ENCODE results near the gene DCDC2C. TPM values are rescaled to one million over a fixed set of nuclear protein-coding genes. Genes with fewer than 3 reads are reported as not detected.
A peak's percentile ranks its signal among the peaks of the same experiment; 100 is the strongest.

Gene DCDC2C
- total and polyA plus RNA-seq, 2 of the 4 experiments (the other 2 are of a cell fraction): not detected

DNA sequence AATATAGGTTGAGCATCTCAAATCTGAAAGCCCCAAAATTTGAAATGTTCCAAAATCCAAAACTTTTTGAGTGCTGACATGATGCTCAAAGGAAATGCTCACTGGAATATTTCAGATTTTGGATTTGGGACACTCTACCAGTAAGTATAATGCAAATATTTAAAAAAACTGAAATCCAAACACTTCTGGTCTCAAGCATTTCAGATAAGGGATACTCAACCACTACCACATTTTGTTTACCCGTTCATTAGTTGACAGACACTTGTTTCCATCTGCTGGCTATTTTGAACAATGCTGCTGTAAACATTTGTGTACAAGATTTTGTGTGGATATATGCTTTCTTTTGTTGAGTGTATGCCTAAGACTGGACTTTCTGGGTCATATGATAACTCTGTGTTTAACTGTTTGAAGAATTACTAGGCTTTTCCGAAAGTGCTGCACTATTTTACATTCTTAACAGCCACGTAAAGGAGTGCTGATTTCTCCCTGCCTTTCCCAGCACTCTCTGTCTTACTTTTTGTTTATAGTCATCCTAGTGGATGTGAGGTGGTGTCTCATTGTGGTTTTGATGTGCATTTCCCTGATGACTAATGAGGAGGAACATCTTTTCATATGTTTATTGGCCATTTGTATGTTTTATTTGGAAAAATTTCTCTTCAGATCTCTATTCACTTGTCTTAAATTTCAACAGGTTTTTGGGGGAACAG, 19.5 kb upstream of the DCDC2C start:
- Histone ChIP-seq H3K4me2 (ENCODE audit: low read depth, low read length) (peak overlapping the region; percentile 64; the same call in 1 of the 2 replicates), H2BK20ac (ENCODE audit: low read depth, low read length) (no peak overlapping the region), H4K5ac (ENCODE audit: low read depth, low read length) (no peak overlapping the region), H3K27ac (ENCODE audit: insufficient read depth, low read length) (no peak overlapping the region), H3K4me3 (ENCODE audit: insufficient read depth, low read depth, low read length) (no peak overlapping the region), H3K14ac (replicated peaks; ENCODE audit: low read depth, low read length) (no peak overlapping the region), H4K8ac (ENCODE audit: low read depth in 2 of 2, low read length in 2 of 2) (no peak overlapping the region), H2BK15ac (ENCODE audit: low read depth, low read length) (no peak overlapping the region), H4K91ac (ENCODE audit: insufficient read depth, low read depth, low read length) (no peak overlapping the region), H3K23ac (ENCODE audit: low read depth, low read length) (no peak overlapping the region), H3K36me3 (ENCODE audit: control insufficient read depth, insufficient read depth, low read length) (no peaks in the 10 kb centered on the region), H3K27me3 (ENCODE audit: control insufficient read depth, insufficient read depth, low read length) (no peaks in the 10 kb centered on the region; the same call in 1 of the 2 replicates), H2AK5ac (ENCODE audit: low read depth, low read length) (no peak overlapping the region), H4K20me1 (ENCODE audit: insufficient read depth, low read length) (no peaks in the 10 kb centered on the region), H3K56ac (ENCODE audit: extremely low read depth, insufficient read depth, low read length) (no peak overlapping the region), H3K9ac (ENCODE audit: low read depth, low read length) (no peak overlapping the region), H3K18ac (ENCODE audit: low read depth, low read length) (no peak overlapping the region), H3K4ac (ENCODE audit: low read depth, low read length) (no peak overlapping the region), H2BK120ac (ENCODE audit: low read depth, low read length) (no peak overlapping the region), H2BK5ac (ENCODE audit: low read depth, low read length, poor library complexity, severe bottlenecking) (peak overlapping the region; percentile 50), H2AK9ac (replicated peaks; ENCODE audit: low read depth, low read length, poor library complexity) (no peak overlapping the region), H3K9me1 (ENCODE audit: insufficient read depth, low read length) (no peaks in the 10 kb centered on the region), H3K9me3 (ENCODE audit: control insufficient read depth, insufficient read depth, low read length) (no peaks in the 10 kb centered on the region), H2AFZ (replicated peaks; ENCODE audit: low read length, poor library complexity) (no peak overlapping the region), H3K4me1 (ENCODE audit: control insufficient read depth, insufficient read depth, low read length) (no peaks in the 10 kb centered on the region), H3K79me1 (ENCODE audit: low read depth in 1 of 2, low read length in 2 of 2) (no peaks in the 10 kb centered on the region)
- no CpG with 5 or more reads among the region's 3 CpGs for WGBS, 2 experiments (ENCODE audit: extremely low coverage in 2 of 2, insufficient read length in 1 of 2)
- ATAC-seq (ENCODE audit: low read depth): peak; percentile 84
- dilution Hi-C loops (cut with HindIII; ENCODE audit: low sequenced_read_pairs, unreplicated experiment): no loop called here
- BruUV-seq (replicated peaks): no TSS peak
- peak; percentile 61 for DNase-seq
- in situ Hi-C loops (cut with MboI; ENCODE audit: low sequenced_read_pairs): no loop called here
- TF ChIP-seq MAFK (IDR thresholded peaks at IDR 0.05; ENCODE audit: low read depth, low read length) (no peak), CEBPB (IDR thresholded peaks at IDR 0.05; ENCODE audit: low read depth, low read length) (no peak), FOS (IDR thresholded peaks at IDR 0.05; ENCODE audit: low read depth, low read length) (no peak), POLR2A (IDR thresholded peaks at IDR 0.05; ENCODE audit: low read depth, low read length) (no peak)
- ChIA-PET CTCF (no interaction called here), POLR2A (ENCODE audit: unreplicated experiment) (no interaction called here)
- intact Hi-C loops (cut with micrococcal nuclease): loop anchor here (1.0 kb wide), 1 partner anchor 8 kb away; no protein-coding TSS in a partner anchor
